ENCODE data around the gene KIRREL1. TPM values are rescaled to one million over a fixed set of nuclear protein-coding genes. Genes with fewer than 3 reads are reported as not detected.
A peak's percentile ranks its signal among the peaks of the same experiment; 100 is the strongest.

KIRREL1 gene
- total RNA-seq, 1 donor from 2014 or later: 122 TPM

DNA sequence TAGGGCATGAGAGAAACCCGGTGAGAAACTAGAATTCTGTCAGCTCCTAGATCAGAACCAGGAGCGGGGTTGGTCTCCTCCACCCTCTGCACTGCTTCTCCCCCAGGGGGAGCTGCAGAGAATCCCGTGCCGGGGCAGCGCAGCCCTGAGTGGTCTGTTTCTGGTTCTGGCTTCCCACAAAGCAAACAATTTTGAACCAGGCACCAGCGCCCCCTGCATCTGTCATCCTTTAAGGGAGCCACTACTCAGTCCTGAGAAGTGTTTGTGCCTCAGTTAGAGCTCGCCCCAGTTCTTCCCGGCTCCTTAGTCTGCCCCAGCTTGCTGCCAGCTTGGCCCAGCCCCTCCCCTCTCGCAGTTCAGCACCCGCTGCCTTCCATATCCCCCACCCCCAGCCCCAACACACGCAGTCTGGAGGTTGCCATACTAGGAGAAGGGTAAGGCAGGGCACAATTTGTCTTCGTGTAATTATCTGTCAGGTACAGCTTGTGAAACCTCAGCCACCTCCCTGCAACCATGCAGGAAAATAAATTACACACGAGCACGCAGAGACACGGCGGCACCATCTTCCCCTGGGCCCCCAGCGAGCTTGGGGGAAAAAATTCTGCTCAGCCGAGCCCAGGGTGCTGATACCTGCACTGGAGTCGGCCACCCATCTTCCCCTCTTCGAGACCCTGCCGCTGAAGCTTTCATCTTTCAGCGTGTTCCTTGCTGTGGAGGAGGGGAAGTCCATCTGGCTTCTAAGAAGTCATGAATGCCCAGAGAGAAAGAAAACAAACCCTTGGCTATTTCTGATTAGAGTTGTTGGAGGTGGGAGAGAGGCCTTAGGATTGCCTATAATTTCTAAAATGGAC, 124.6 kb downstream of the KIRREL1 start:
- no peak for DNase-seq (ENCODE audit: extremely low spot score, unreplicated experiment)
- Mint-ChIP-seq H3K27ac (ENCODE audit: unreplicated experiment) (no peak overlapping the region), H3K4me3 (ENCODE audit: unreplicated experiment) (peak overlapping the region; percentile 61)

GRCh38 chr1:158118713-158119402, 125.4 kb downstream of the KIRREL1 start:
- peaks cover 54% of the 10 kb centered on the region for H3K27me3 Mint-ChIP-seq (ENCODE audit: unreplicated experiment)
- no peak overlapping the region for H3K27ac Mint-ChIP-seq (ENCODE audit: unreplicated experiment)
- peaks cover 12% of the 10 kb centered on the region for H3K4me1 Mint-ChIP-seq (ENCODE audit: unreplicated experiment)
- no peak for DNase-seq (ENCODE audit: extremely low spot score, unreplicated experiment)
- H3K9me3 Mint-ChIP-seq (ENCODE audit: unreplicated experiment): no peaks in the 10 kb centered on the region
- H3K36me3 Mint-ChIP-seq (ENCODE audit: unreplicated experiment): no peaks in the 10 kb centered on the region
- TF ChIP-seq, protein P1, sequence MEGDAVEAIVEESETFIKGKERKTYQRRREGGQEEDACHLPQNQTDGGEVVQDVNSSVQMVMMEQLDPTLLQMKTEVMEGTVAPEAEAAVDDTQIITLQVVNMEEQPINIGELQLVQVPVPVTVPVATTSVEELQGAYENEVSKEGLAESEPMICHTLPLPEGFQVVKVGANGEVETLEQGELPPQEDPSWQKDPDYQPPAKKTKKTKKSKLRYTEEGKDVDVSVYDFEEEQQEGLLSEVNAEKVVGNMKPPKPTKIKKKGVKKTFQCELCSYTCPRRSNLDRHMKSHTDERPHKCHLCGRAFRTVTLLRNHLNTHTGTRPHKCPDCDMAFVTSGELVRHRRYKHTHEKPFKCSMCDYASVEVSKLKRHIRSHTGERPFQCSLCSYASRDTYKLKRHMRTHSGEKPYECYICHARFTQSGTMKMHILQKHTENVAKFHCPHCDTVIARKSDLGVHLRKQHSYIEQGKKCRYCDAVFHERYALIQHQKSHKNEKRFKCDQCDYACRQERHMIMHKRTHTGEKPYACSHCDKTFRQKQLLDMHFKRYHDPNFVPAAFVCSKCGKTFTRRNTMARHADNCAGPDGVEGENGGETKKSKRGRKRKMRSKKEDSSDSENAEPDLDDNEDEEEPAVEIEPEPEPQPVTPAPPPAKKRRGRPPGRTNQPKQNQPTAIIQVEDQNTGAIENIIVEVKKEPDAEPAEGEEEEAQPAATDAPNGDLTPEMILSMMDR (IDR thresholded peaks at IDR 0.05): no peak
- no peak overlapping the region for H3K4me3 Mint-ChIP-seq (ENCODE audit: unreplicated experiment)

More for the DNA sequence above, 124.6 kb downstream of the KIRREL1 start:
- TF ChIP-seq, protein P1 (IDR thresholded peaks at IDR 0.05): peak; percentile 61
- peaks cover 16% of the 10 kb centered on the region for H3K4me1 Mint-ChIP-seq (ENCODE audit: unreplicated experiment)
- no peaks in the 10 kb centered on the region for H3K9me3 Mint-ChIP-seq (ENCODE audit: unreplicated experiment)
- H3K36me3 Mint-ChIP-seq (ENCODE audit: unreplicated experiment): no peaks in the 10 kb centered on the region
- H3K27me3 Mint-ChIP-seq (ENCODE audit: unreplicated experiment): peaks cover 48% of the 10 kb centered on the region

- Mint-ChIP-seq H3K27ac (ENCODE audit: unreplicated experiment) (no peak overlapping the region), H3K36me3 (ENCODE audit: unreplicated experiment) (no peaks in the 10 kb centered on the region), H3K9me3 (ENCODE audit: unreplicated experiment) (no peaks in the 10 kb centered on the region), H3K4me1 (ENCODE audit: unreplicated experiment) (peaks cover 12% of the 10 kb centered on the region), H3K4me3 (ENCODE audit: unreplicated experiment) (no peak overlapping the region), H3K27me3 (ENCODE audit: unreplicated experiment) (peaks cover 61% of the 10 kb centered on the region)
- TF ChIP-seq, protein P1 (IDR thresholded peaks at IDR 0.05): no peak
- no peak for DNase-seq (ENCODE audit: extremely low spot score, unreplicated experiment)
These were observed 126.7 kb downstream of the KIRREL1 start for GRCh38 chr1:158119976-158120653.

DNA sequence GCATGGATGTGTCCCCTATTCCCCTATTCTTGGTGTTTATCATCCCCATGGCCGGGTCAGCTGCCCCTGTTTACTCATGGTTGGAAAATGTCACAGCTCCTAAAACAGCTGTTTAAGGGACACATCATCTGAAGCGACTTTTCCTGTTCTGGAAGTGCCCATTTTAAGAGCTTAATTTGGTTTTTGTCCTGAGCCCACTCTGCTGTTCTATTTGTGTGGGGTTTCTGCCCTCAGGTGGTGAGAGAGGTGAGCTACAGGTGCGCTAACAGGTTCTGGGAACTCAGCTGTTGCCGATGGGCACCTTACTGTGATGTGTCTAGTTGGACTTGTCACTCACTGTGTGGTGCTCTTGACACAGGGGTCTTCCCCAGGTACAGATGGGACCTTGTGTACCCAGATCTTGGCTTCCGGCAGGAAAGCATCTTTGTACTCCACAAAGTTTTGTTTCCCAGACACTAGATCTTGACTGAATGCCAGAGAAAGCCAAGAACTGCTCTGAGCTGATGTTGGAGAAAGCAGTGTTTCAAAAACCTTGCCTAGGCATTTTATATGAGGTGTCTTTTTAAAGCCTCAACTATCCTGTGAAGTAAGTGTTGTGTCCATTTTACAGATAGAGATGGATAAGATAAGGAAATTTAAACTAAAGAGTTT, 128.3 kb downstream of the KIRREL1 start:
- no peak overlapping the region for H3K27ac Mint-ChIP-seq (ENCODE audit: unreplicated experiment)
- no peak for DNase-seq (ENCODE audit: extremely low spot score, unreplicated experiment)
- no peak overlapping the region for H3K4me3 Mint-ChIP-seq (ENCODE audit: unreplicated experiment)
- no peaks in the 10 kb centered on the region for H3K9me3 Mint-ChIP-seq (ENCODE audit: unreplicated experiment)
- H3K36me3 Mint-ChIP-seq (ENCODE audit: unreplicated experiment): no peaks in the 10 kb centered on the region
- peaks cover 12% of the 10 kb centered on the region for H3K4me1 Mint-ChIP-seq (ENCODE audit: unreplicated experiment)
- H3K27me3 Mint-ChIP-seq (ENCODE audit: unreplicated experiment): peaks cover 65% of the 10 kb centered on the region
- TF ChIP-seq, protein P1 (IDR thresholded peaks at IDR 0.05): peak; percentile 64

All from osteocyte (in vitro differentiated cells).